ENCODE measurements around the gene SLC25A19.

SLC25A19 gene

GRCh38 chr17:75289115-75289831, at the start of gene SLC25A19:
TSS of gene SLC25A19 (minus strand) at chr17:75289433. CDS start at chr17:75286764, 2,669 bp downstream.
- Histone ChIP-seq H3K27ac (peak within 1 kb of the TSS; percentile 97), H3K27me3 (replicated peaks) (no peaks in the 10 kb centered on the region), H3K36me3 (replicated peaks) (peaks cover 7% of the 10 kb centered on the region), H3K4me3 (ENCODE audit: low read depth, low read length) (peak within 1 kb of the TSS; percentile 87)
- in situ Hi-C loops (cut with HindIII; ENCODE audit: low pct_ligation_motif_present, low sequenced_read_pairs): no loop called here
- DNase-seq: peak; percentile 100
- TF ChIP-seq CTCF (IDR thresholded peaks at IDR 0.05; ENCODE audit: low read depth, low read length, missing control alignments): peak; percentile 23

GRCh38 chr17:75338335-75338734, 49.1 kb upstream of the SLC25A19 start:
- Histone ChIP-seq H3K36me3 (replicated peaks) (no peaks in the 10 kb centered on the region), H3K4me3 (ENCODE audit: low read depth, low read length) (no peak overlapping the region), H3K27me3 (replicated peaks) (no peaks in the 10 kb centered on the region), H3K27ac (no peak overlapping the region)
- in situ Hi-C loops (cut with HindIII; ENCODE audit: low pct_ligation_motif_present, low sequenced_read_pairs): no loop called here
- no peak for DNase-seq
- TF ChIP-seq CTCF (IDR thresholded peaks at IDR 0.05; ENCODE audit: low read depth, low read length, missing control alignments): no peak

- H3K27me3 ChIP-seq (replicated peaks): no peaks in the 10 kb centered on the region
- no peak for TF ChIP-seq CTCF (IDR thresholded peaks at IDR 0.05; ENCODE audit: low read depth, low read length, missing control alignments)
- no peak overlapping the region for H3K27ac ChIP-seq
- in situ Hi-C loops (cut with HindIII; ENCODE audit: low pct_ligation_motif_present, low sequenced_read_pairs): no loop called here
- H3K4me3 ChIP-seq (ENCODE audit: low read depth, low read length): no peak overlapping the region
- peaks cover 2% of the 10 kb centered on the region for H3K36me3 ChIP-seq (replicated peaks)
- no peak for DNase-seq
Observed at GRCh38 chr17:75335315-75335714, 46.1 kb upstream of the SLC25A19 start.

- H3K27ac ChIP-seq: no peak overlapping the region
- no peak for TF ChIP-seq CTCF (IDR thresholded peaks at IDR 0.05; ENCODE audit: low read depth, low read length, missing control alignments)
- peaks cover 2% of the 10 kb centered on the region for H3K36me3 ChIP-seq (replicated peaks)
- H3K27me3 ChIP-seq (replicated peaks): no peaks in the 10 kb centered on the region
- in situ Hi-C loops (cut with HindIII; ENCODE audit: low pct_ligation_motif_present, low sequenced_read_pairs): no loop called here
- no peak for DNase-seq
- no peak overlapping the region for H3K4me3 ChIP-seq (ENCODE audit: low read depth, low read length)
Observed at GRCh38 chr17:75334723-75335122, 45.5 kb upstream of the SLC25A19 start.

- Histone ChIP-seq H3K4me3 (ENCODE audit: low read depth, low read length) (no peak overlapping the region), H3K27me3 (replicated peaks) (no peaks in the 10 kb centered on the region), H3K27ac (no peak overlapping the region), H3K36me3 (replicated peaks) (peaks cover 2% of the 10 kb centered on the region)
- in situ Hi-C loops (cut with HindIII; ENCODE audit: low pct_ligation_motif_present, low sequenced_read_pairs): no loop called here
- no peak for DNase-seq
- no peak for TF ChIP-seq CTCF (IDR thresholded peaks at IDR 0.05; ENCODE audit: low read depth, low read length, missing control alignments)
Observed at GRCh38 chr17:75331671-75332070, 42.4 kb upstream of the SLC25A19 start.

GRCh38 chr17:75327757-75328156, 38.5 kb upstream of the SLC25A19 start:
- no peaks in the 10 kb centered on the region for H3K27me3 ChIP-seq (replicated peaks)
- in situ Hi-C loops (cut with HindIII; ENCODE audit: low pct_ligation_motif_present, low sequenced_read_pairs): no loop called here
- no peak overlapping the region for H3K27ac ChIP-seq
- H3K4me3 ChIP-seq (ENCODE audit: low read depth, low read length): no peak overlapping the region
- no peak for DNase-seq
- TF ChIP-seq CTCF (IDR thresholded peaks at IDR 0.05; ENCODE audit: low read depth, low read length, missing control alignments): no peak
- peaks cover 6% of the 10 kb centered on the region for H3K36me3 ChIP-seq (replicated peaks)
